HG02678 (cell line): ENCODE data around the gene ZNF598.
"Not testable (repeated sequence)": the region's sequence is repeated elsewhere in the genome, so short reads cannot be mapped to it uniquely, and the experiment has no call there.

Experiments
- ATAC-seq: cut with Tn5 transposase; IDR thresholded peaks from one replicate; pipeline ENCODE4 v1.9.1; 2021; ENCODE audit warnings: mild to moderate bottlenecking, moderate library complexity; ENCODE audit not compliant: unreplicated experiment

ZNF598 gene

GRCh38 chr16:1977875-1978268 is 31.7 kb downstream of the ZNF598 start:
- ATAC-seq, result no peak

- no peak for ATAC-seq
Observed at GRCh38 chr16:1976951-1977874, 32.4 kb downstream of the ZNF598 start.

GRCh38 chr16:1976216-1976520 is 33.5 kb downstream of the ZNF598 start:
- no peak for ATAC-seq

GRCh38 chr16:1975432-1976215 is 34.0 kb downstream of the ZNF598 start:
- no peak for ATAC-seq

GRCh38 chr16:1974157-1975070 is 35.2 kb downstream of the ZNF598 start:
- ATAC-seq, result no peak

GRCh38 chr16:1973461-1974156 is 36.0 kb downstream of the ZNF598 start:
- no peak for ATAC-seq

GRCh38 chr16:1972490-1972877 is 37.1 kb downstream of the ZNF598 start:
- no peak for ATAC-seq

- ATAC-seq, result peak; percentile 83
Observed at GRCh38 chr16:1971796-1972489, 37.7 kb downstream of the ZNF598 start, which contains the start of gene TBL3. Gene TBL3, plus strand, starts transcription at chr16:1972053. Its CDS starts 112 bp downstream, at chr16:1972165.

GRCh38 chr16:1968146-1968953 is 41.3 kb downstream of the ZNF598 start:
- no peak for ATAC-seq

- ATAC-seq, result no peak
Observed at GRCh38 chr16:1966460-1966859, 43.2 kb downstream of the ZNF598 start, which contains the start of gene RNF151. Gene RNF151, plus strand, starts transcription at chr16:1966856. Its CDS starts 26 bp downstream, at chr16:1966882.

- ATAC-seq, result no peak
Observed at GRCh38 chr16:1965396-1966001, 44.1 kb downstream of the ZNF598 start.

GRCh38 chr16:1964506-1965395 is 44.9 kb downstream of the ZNF598 start, which contains the start of gene RPS2:
Gene RPS2, minus strand, starts transcription at chr16:1964826. Its CDS starts 201 bp downstream, at chr16:1964625.
- peak; percentile 89 for ATAC-seq

- ATAC-seq, result peak; percentile 10
Observed at GRCh38 chr16:1963806-1964505, 45.7 kb downstream of the ZNF598 start.

GRCh38 chr16:1962161-1963153 is 47.2 kb downstream of the ZNF598 start:
- ATAC-seq, result not testable (repeated sequence)

GRCh38 chr16:1961651-1962067 is 48.0 kb downstream of the ZNF598 start:
- ATAC-seq, result no peak
